ENCODE measurements around the gene RSL24D1. TPM values are rescaled to one million over a fixed set of nuclear protein-coding genes. Genes with fewer than 3 reads are reported as not detected.

The RSL24D1 gene
- total and polyA plus RNA-seq, 2 experiments from 2014 or later = 43.1 to 96.7 TPM

- TF ChIP-seq EZH2 (IDR thresholded peaks at IDR 0.05; ENCODE audit: borderline replicate concordance) (no peak), CTCF (IDR thresholded peaks at IDR 0.05; ENCODE audit: poor library complexity) (no peak), EZH2phosphoT487 (IDR thresholded peaks at IDR 0.05; ENCODE audit: low read depth, severe bottlenecking, unreplicated experiment) (no peak)
- Histone ChIP-seq H3K27me3 (no peaks in the 10 kb centered on the region), H3K9me2 (replicated peaks; ENCODE audit: insufficient read depth) (no peaks in the 10 kb centered on the region), H3K4me1 (ENCODE audit: insufficient read depth) (no peaks in the 10 kb centered on the region), H3K4me2 (no peak overlapping the region), H3K27ac (no peak overlapping the region), H4K20me1 (ENCODE audit: insufficient read depth, poor library complexity, severe bottlenecking) (no peaks in the 10 kb centered on the region), H3K79me2 (no peaks in the 10 kb centered on the region), H2AFZ (no peak overlapping the region), H3K4me3 (no peak overlapping the region), H3K36me3 (replicated peaks; ENCODE audit: insufficient read depth, low read depth) (no peaks in the 10 kb centered on the region), H3K9me3 (ENCODE audit: low read depth) (no peaks in the 10 kb centered on the region)
- 76% methylated on average over 2 of the region's 2 CpGs for WGBS (ENCODE audit: low lambda C conversion rate, missing lambda C conversion rate)
- no peak for DNase-seq (ENCODE audit: low spot score)
Measured at GRCh38 chr15:55133972-55134371, 62.8 kb downstream of the RSL24D1 start.

- WGBS (ENCODE audit: low lambda C conversion rate, missing lambda C conversion rate) = 80% methylated on average over 2 of the region's 2 CpGs
- no peaks in the 10 kb centered on the region for H3K36me3 ChIP-seq (replicated peaks; ENCODE audit: insufficient read depth, low read depth)
- H4K20me1 ChIP-seq (ENCODE audit: insufficient read depth, poor library complexity, severe bottlenecking) = no peaks in the 10 kb centered on the region
- H3K4me2 ChIP-seq = no peak overlapping the region
- no peak overlapping the region for H3K4me3 ChIP-seq
- H3K27me3 ChIP-seq = no peaks in the 10 kb centered on the region
- no peaks in the 10 kb centered on the region for H3K79me2 ChIP-seq
- no peaks in the 10 kb centered on the region for H3K4me1 ChIP-seq (ENCODE audit: insufficient read depth)
- H3K27ac ChIP-seq = no peak overlapping the region
- no peak for TF ChIP-seq EZH2phosphoT487 (IDR thresholded peaks at IDR 0.05; ENCODE audit: low read depth, severe bottlenecking, unreplicated experiment)
- no peak for TF ChIP-seq CTCF (IDR thresholded peaks at IDR 0.05; ENCODE audit: poor library complexity)
- no peak for TF ChIP-seq EZH2 (IDR thresholded peaks at IDR 0.05; ENCODE audit: borderline replicate concordance)
- H3K9me2 ChIP-seq (replicated peaks; ENCODE audit: insufficient read depth) = no peaks in the 10 kb centered on the region
- no peak overlapping the region for H2AFZ ChIP-seq
- H3K9me3 ChIP-seq (ENCODE audit: low read depth) = no peaks in the 10 kb centered on the region
- no peak for DNase-seq (ENCODE audit: low spot score)
Measured at GRCh38 chr15:55132672-55133071, 64.1 kb downstream of the RSL24D1 start.

Other genes with a start within 250 kb of the RSL24D1 start
- gene RAB27A, start 92.9 kb upstream of the RSL24D1 start, total RNA-seq = 13.1 and 16.6 TPM in 2 replicates
- gene RAB27A, start 92.9 kb upstream of the RSL24D1 start, polyA plus RNA-seq = 10.5 and 15.9 TPM in 2 replicates
- 32.8 and 35.0 TPM in 2 replicates for gene PIGBOS1, start 122.2 kb upstream of the RSL24D1 start, total RNA-seq
- gene PIGBOS1, start 122.2 kb upstream of the RSL24D1 start, polyA plus RNA-seq = 21.7 and 24.8 TPM in 2 replicates
- gene PIGB, start 122.3 kb upstream of the RSL24D1 start, total RNA-seq = 9.0 and 12.1 TPM in 2 replicates
- gene PIGB, start 122.3 kb upstream of the RSL24D1 start, polyA plus RNA-seq = 13.5 and 16.9 TPM in 2 replicates
- 38.9 and 39.1 TPM in 2 replicates for gene CCPG1, start 211.4 kb upstream of the RSL24D1 start, total RNA-seq
- gene CCPG1, start 211.4 kb upstream of the RSL24D1 start, polyA plus RNA-seq = 32.4 and 33.6 TPM in 2 replicates
- gene PIERCE2, start 211.6 kb upstream of the RSL24D1 start, total RNA-seq = 0.23 and 2.6 TPM in 2 replicates
- gene PIERCE2, start 211.6 kb upstream of the RSL24D1 start, polyA plus RNA-seq = 1.2 and 1.5 TPM in 2 replicates